K562 (cell line): Measurements from ENCODE around the gene CSTA. TPM values are rescaled to one million over a fixed set of nuclear protein-coding genes. Genes with fewer than 3 reads are reported as not detected.

Experiments used
- CBX3 ChIP-seq, 2 experiments: IDR thresholded peaks; 1 replicate in 1 of 2; 2 replicates in 1 of 2; pipeline ENCODE4 v1.6.1; 2012; ENCODE audit warnings: inconsistent platforms in 2 of 2, low read length in 2 of 2, borderline replicate concordance in 1 of 2, control low read depth in 1 of 2
- HCFC1 ChIP-seq: IDR thresholded peaks from 2 replicates; pipeline ENCODE4 v1.6.1; 2012; ENCODE audit warnings: low read depth, low read length, improper control_type of control experiment
- JUN ChIP-seq, 2 experiments: sonication (generic) in 1 of 2; formaldehyde crosslinking in 1 of 2; IDR thresholded peaks; 2 replicates each; pipeline versions ENCODE4 v1.6.1 to v1.8.0; 2012 to 2022; ENCODE audit warnings: borderline replicate concordance in 2 of 2, mild to moderate bottlenecking in 2 of 2, improper control_type of control experiment in 1 of 2, low read depth in 1 of 2, low read length in 1 of 2, missing genetic modification reagents in 1 of 2
- NBN ChIP-seq: fragments of 450-650 bp; IDR thresholded peaks from 2 replicates; pipeline ENCODE4 v1.6.1; 2016; ENCODE audit warnings: low read depth, mild to moderate bottlenecking
- NFIC ChIP-seq: fragments of 450-650 bp; IDR thresholded peaks from 2 replicates; pipeline ENCODE4 v1.6.1; 2017; ENCODE audit warnings: mild to moderate bottlenecking, inconsistent platforms
- NR3C1 ChIP-seq: sonication (generic); formaldehyde crosslinking; IDR thresholded peaks from 2 replicates; pipeline ENCODE4 v1.8.1; 2022; ENCODE audit warnings: missing genetic modification reagents
- RAD51 ChIP-seq: fragments of 450-650 bp; IDR thresholded peaks from 2 replicates; pipeline ENCODE4 v1.7.1; 2016; ENCODE audit warnings: low read depth, mild to moderate bottlenecking, borderline replicate concordance
- SAFB ChIP-seq: fragments of 200-400 bp; formaldehyde crosslinking; IDR thresholded peaks from 2 replicates; pipeline ENCODE4 v1.6.1; 2017; ENCODE audit warnings: low read depth, low read length, borderline replicate concordance
- TCFL5 ChIP-seq: fragments of 250-450 bp; sonication (Bioruptor Pico); conservative IDR thresholded peaks from 2 replicates; pipeline ENCODE4 v1.6.1; 2021; ENCODE audit warnings: mild to moderate bottlenecking, moderate library complexity, matching md5 sums
- ZBTB17 ChIP-seq: fragments of 450-650 bp; formaldehyde crosslinking; IDR thresholded peaks from 2 replicates; pipeline ENCODE4 v1.4.0; 2020; ENCODE audit warnings: mild to moderate bottlenecking
- ZNF785 ChIP-seq: fragments of 250-450 bp; sonication (Bioruptor Pico); IDR thresholded peaks from 2 replicates; pipeline ENCODE4 v1.4.0; 2020; ENCODE audit warnings: mild to moderate bottlenecking
- polyA plus RNA-seq, 8 experiments: library from polyadenylated mRNA; depleted of rRNA in 4 of 8; stranded (reverse) in 5 of 8; unstranded in 3 of 8; fragments of >200 nt; fragmentation: Nextera tagmentation in 2 of 8; fragmentation: Illumina TruSeq in 1 of 8; extraction: Ambion mirVana in 2 of 8; extraction: Trizol in 1 of 8; gene quantifications; 2 replicates each; pipeline versions ENCODE4 v1.2.1 to v1.2.3, GENCODE V29; 2011 to 2014; ENCODE audit warnings: inconsistent platforms in 1 of 8, missing spikeins in 1 of 8
- total RNA-seq, 7 experiments: library from RNA; depleted of rRNA in 6 of 7; stranded (reverse); fragments of >200 nt in 6 of 7; fragmentation: Illumina TruSeq in 2 of 7; extraction: Trizol in 2 of 7; gene quantifications; 2 replicates each; pipeline versions ENCODE4 v1.2.1 to v1.2.3, GENCODE V29; 2011 to 2021; ENCODE audit warnings: low replicate concordance in 1 of 7
- TF ChIP-seq, protein P1 (sequence below): IDR thresholded peaks from 2 replicates; pipeline ENCODE4 v1.6.1; 2011; ENCODE audit warnings: borderline replicate concordance, low read depth, mild to moderate bottlenecking, moderate library complexity, low read length; ENCODE audit not compliant: insufficient read depth, poor library complexity, severe bottlenecking
- TF ChIP-seq, protein P2 (sequence below), 2 experiments: fragments of 450-650 bp; formaldehyde crosslinking in 1 of 2; IDR thresholded peaks; 2 replicates each; pipeline versions ENCODE4 v1.4.0 to v1.6.1; 2014 to 2020; ENCODE audit warnings: mild to moderate bottlenecking in 2 of 2, borderline replicate concordance in 1 of 2, low read depth in 1 of 2
- TF ChIP-seq, protein P3 (sequence below): fragments of 250-450 bp; sonication (Bioruptor Pico); IDR thresholded peaks from 2 replicates; pipeline ENCODE4 v1.8.0; 2021; ENCODE audit warnings: mild to moderate bottlenecking, moderate library complexity

The CSTA gene
- total and polyA plus RNA-seq, 9 of the 15 experiments (the other 6 are each of a cell fraction or from before 2014, with no cell fraction given) = 0.11 to 3.1 (median 1.1) TPM

DNA sequence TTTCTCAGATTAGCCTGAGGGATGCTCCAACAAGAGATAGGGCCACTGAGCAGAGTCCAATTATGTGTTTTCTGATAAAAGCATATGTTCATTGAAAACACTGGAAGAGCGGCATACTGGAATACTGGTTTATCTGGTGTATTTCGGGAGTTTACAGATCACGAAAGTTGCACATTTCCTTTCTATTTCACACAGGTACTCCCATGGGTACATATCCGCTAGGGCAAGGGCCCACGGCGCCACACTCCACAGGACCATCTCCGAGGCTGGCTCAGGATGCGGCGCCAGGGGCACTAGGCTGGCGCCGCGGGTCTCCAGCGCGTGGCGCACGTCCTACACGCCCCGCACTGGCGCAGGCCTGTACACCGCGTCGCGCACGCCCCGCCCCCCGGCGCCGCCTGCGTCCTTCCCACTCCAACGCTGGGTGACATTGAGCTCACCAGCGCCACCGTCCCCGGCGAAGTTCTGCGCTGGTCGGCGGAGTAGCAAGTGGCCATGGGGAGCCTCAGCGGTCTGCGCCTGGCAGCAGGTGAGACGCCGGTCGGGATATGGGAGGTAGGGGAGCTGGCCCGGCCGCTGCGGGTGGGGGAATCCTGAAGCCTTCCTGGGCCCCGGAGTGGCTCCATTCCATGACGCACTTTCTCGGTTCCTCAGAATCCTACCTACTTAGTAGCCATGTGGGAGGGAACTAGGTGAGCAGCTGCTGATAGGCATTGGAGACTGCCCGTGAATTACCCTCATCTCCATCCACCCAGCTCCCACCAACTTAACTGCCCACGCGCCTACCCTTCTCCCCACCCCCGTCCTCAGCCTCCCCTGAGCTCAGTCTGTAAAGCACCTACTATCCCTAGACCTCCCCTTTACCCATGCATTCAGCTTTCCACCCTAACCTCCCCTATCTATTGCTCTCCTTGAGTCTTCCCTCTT is 59.0 kb downstream of the CSTA start, which contains the start of gene FAM162A (continued):
- TF ChIP-seq NR3C1 (CRISPR knock-in tag) (0 out of 2 replicates have a peak, but pooled peaks have one; percentile 34), NBN (0 out of 2 replicates have a peak, but pooled peaks have one; percentile 32), ZNF785 (CRISPR knock-in tag) (no peak), NFIC (peak; percentile 3; the same call in 1 of the 2 replicates), ZBTB17 (CRISPR knock-in tag) (no peak), TCFL5 (CRISPR knock-in tag) (no peak), HCFC1 (peak; percentile 37), SAFB (peak; percentile 44; the same call in 1 of the 2 replicates), RAD51 (no peak), CBX3 (IDR thresholded peaks at IDR 0.05; ENCODE audit: borderline replicate concordance in 1 of 2, low read length in 2 of 2) (peak in 1 of 2 experiments; percentile 24; a peak in 1 of 3 replicates), JUN (IDR thresholded peaks at IDR 0.05; ENCODE audit: borderline replicate concordance, low read depth, low read length) (peak; percentile 27; the same call in 1 of the 2 replicates), JUN (CRISPR knock-in tag; IDR thresholded peaks at IDR 0.05; ENCODE audit: borderline replicate concordance) (no peak)
- TF ChIP-seq, protein P1, sequence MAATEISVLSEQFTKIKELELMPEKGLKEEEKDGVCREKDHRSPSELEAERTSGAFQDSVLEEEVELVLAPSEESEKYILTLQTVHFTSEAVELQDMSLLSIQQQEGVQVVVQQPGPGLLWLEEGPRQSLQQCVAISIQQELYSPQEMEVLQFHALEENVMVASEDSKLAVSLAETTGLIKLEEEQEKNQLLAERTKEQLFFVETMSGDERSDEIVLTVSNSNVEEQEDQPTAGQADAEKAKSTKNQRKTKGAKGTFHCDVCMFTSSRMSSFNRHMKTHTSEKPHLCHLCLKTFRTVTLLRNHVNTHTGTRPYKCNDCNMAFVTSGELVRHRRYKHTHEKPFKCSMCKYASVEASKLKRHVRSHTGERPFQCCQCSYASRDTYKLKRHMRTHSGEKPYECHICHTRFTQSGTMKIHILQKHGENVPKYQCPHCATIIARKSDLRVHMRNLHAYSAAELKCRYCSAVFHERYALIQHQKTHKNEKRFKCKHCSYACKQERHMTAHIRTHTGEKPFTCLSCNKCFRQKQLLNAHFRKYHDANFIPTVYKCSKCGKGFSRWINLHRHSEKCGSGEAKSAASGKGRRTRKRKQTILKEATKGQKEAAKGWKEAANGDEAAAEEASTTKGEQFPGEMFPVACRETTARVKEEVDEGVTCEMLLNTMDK = peak; percentile 95
- TF ChIP-seq, protein P2, sequence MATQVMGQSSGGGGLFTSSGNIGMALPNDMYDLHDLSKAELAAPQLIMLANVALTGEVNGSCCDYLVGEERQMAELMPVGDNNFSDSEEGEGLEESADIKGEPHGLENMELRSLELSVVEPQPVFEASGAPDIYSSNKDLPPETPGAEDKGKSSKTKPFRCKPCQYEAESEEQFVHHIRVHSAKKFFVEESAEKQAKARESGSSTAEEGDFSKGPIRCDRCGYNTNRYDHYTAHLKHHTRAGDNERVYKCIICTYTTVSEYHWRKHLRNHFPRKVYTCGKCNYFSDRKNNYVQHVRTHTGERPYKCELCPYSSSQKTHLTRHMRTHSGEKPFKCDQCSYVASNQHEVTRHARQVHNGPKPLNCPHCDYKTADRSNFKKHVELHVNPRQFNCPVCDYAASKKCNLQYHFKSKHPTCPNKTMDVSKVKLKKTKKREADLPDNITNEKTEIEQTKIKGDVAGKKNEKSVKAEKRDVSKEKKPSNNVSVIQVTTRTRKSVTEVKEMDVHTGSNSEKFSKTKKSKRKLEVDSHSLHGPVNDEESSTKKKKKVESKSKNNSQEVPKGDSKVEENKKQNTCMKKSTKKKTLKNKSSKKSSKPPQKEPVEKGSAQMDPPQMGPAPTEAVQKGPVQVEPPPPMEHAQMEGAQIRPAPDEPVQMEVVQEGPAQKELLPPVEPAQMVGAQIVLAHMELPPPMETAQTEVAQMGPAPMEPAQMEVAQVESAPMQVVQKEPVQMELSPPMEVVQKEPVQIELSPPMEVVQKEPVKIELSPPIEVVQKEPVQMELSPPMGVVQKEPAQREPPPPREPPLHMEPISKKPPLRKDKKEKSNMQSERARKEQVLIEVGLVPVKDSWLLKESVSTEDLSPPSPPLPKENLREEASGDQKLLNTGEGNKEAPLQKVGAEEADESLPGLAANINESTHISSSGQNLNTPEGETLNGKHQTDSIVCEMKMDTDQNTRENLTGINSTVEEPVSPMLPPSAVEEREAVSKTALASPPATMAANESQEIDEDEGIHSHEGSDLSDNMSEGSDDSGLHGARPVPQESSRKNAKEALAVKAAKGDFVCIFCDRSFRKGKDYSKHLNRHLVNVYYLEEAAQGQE (IDR thresholded peaks at IDR 0.05; ENCODE audit: borderline replicate concordance) = no peak
- TF ChIP-seq, protein P2 (CRISPR knock-in tag; IDR thresholded peaks at IDR 0.05; ENCODE audit: low read depth) = no peak
- TF ChIP-seq, protein P3, sequence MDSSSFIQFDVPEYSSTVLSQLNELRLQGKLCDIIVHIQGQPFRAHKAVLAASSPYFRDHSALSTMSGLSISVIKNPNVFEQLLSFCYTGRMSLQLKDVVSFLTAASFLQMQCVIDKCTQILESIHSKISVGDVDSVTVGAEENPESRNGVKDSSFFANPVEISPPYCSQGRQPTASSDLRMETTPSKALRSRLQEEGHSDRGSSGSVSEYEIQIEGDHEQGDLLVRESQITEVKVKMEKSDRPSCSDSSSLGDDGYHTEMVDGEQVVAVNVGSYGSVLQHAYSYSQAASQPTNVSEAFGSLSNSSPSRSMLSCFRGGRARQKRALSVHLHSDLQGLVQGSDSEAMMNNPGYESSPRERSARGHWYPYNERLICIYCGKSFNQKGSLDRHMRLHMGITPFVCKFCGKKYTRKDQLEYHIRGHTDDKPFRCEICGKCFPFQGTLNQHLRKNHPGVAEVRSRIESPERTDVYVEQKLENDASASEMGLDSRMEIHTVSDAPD (CRISPR knock-in tag) = no peak
